HUES6 (cell line): Measurements from ENCODE around the gene ZNF45.
A peak's percentile ranks its signal among the peaks of the same experiment; 100 is the strongest.
"Not testable (repeated sequence)": the region's sequence is repeated elsewhere in the genome, so short reads cannot be mapped to it uniquely, and the experiment has no call there.

Source experiments
- H3K27ac ChIP-seq: 2 replicates; pipeline ENCODE4 v1.7.0; 2013; ENCODE audit warnings: low read depth, mild to moderate bottlenecking, low read length, inconsistent platforms
- H3K27me3 ChIP-seq: 2 replicates; pipeline ENCODE4 v1.6.1; 2013; ENCODE audit warnings: low read length; ENCODE audit not compliant: control insufficient read depth, insufficient read depth
- H3K36me3 ChIP-seq: 2 replicates; pipeline ENCODE4 v1.6.1; 2013; ENCODE audit warnings: low read length; ENCODE audit not compliant: control insufficient read depth, insufficient read depth
- H3K4me1 ChIP-seq: 2 replicates; pipeline ENCODE4 v1.6.1; 2013; ENCODE audit warnings: low read length; ENCODE audit not compliant: control insufficient read depth, insufficient read depth
- H3K4me3 ChIP-seq: 2 replicates; pipeline ENCODE4 v1.5.1; 2013; ENCODE audit warnings: low read depth, low read length
- H3K9ac ChIP-seq: one replicate; pipeline ENCODE4 v1.6.1; 2013; ENCODE audit warnings: mild to moderate bottlenecking, low read length
- H3K9me3 ChIP-seq: 2 replicates; pipeline ENCODE4 v1.6.1; 2013; ENCODE audit warnings: low read depth, low read length; ENCODE audit not compliant: control insufficient read depth, insufficient read depth

ZNF45 gene

GRCh38 chr19:43949803-43950202 is 14.7 kb upstream of the ZNF45 start:
- not testable (repeated sequence) for H3K36me3 ChIP-seq, H3K4me3 ChIP-seq, H3K27me3 ChIP-seq, H3K4me1 ChIP-seq, H3K27ac ChIP-seq, H3K9ac ChIP-seq
- peaks cover 22% of the 10 kb centered on the region for H3K9me3 ChIP-seq

- not testable (repeated sequence) for H3K27ac ChIP-seq, H3K4me3 ChIP-seq, H3K4me1 ChIP-seq, H3K9ac ChIP-seq, H3K27me3 ChIP-seq, H3K36me3 ChIP-seq
- H3K9me3 ChIP-seq: peaks cover 11% of the 10 kb centered on the region
Measured at GRCh38 chr19:43947412-43947811, 12.3 kb upstream of the ZNF45 start.

- H3K27me3 ChIP-seq: peaks cover 2% of the 10 kb centered on the region; the same call in 1 of the 2 replicates
- no peak overlapping the region for H3K9ac ChIP-seq
- no peaks in the 10 kb centered on the region for H3K36me3 ChIP-seq
- peaks cover 7% of the 10 kb centered on the region; the same call in 1 of the 2 replicates for H3K9me3 ChIP-seq
- H3K27ac ChIP-seq: no peak overlapping the region
- no peaks in the 10 kb centered on the region for H3K4me1 ChIP-seq
- H3K4me3 ChIP-seq: no peak overlapping the region
Measured at GRCh38 chr19:43941209-43941608, 6.1 kb upstream of the ZNF45 start.

GRCh38 chr19:43940719-43941118 is 5.6 kb upstream of the ZNF45 start:
- Histone ChIP-seq H3K36me3 (no peaks in the 10 kb centered on the region), H3K27ac (no peak overlapping the region), H3K9me3 (peaks cover 7% of the 10 kb centered on the region; the same call in 1 of the 2 replicates)

GRCh38 chr19:43939557-43940260 is 4.6 kb upstream of the ZNF45 start:
- H3K9me3 ChIP-seq: peaks cover 7% of the 10 kb centered on the region; the same call in 1 of the 2 replicates
- H3K27ac ChIP-seq: no peak overlapping the region
- no peaks in the 10 kb centered on the region; the same call in 1 of the 2 replicates for H3K4me1 ChIP-seq
- peaks cover 2% of the 10 kb centered on the region; the same call in 1 of the 2 replicates for H3K27me3 ChIP-seq
- no peak overlapping the region for H3K9ac ChIP-seq
- no peak overlapping the region for H3K4me3 ChIP-seq
- no peaks in the 10 kb centered on the region for H3K36me3 ChIP-seq

More at GRCh38 chr19:43940719-43941118, 5.6 kb upstream of the ZNF45 start:
- Histone ChIP-seq H3K9ac (no peak overlapping the region), H3K4me1 (no peaks in the 10 kb centered on the region; the same call in 1 of the 2 replicates), H3K4me3 (no peak overlapping the region), H3K27me3 (peaks cover 2% of the 10 kb centered on the region; the same call in 1 of the 2 replicates)

GRCh38 chr19:43936188-43936587 is 1.1 kb upstream of the ZNF45 start:
- Histone ChIP-seq H3K9ac (no peak overlapping the region), H3K4me1 (peaks cover 6% of the 10 kb centered on the region), H3K27ac (no peak overlapping the region), H3K36me3 (peaks cover 14% of the 10 kb centered on the region), H3K4me3 (no peak overlapping the region), H3K9me3 (0 out of 2 replicates have a peak, but pooled peaks cover 4% of the 10 kb centered on the region), H3K27me3 (no peaks in the 10 kb centered on the region; the same call in 1 of the 2 replicates)

GRCh38 chr19:43934055-43934984 is 762 bp downstream of the ZNF45 start:
- Histone ChIP-seq H3K4me1 (peaks cover 6% of the 10 kb centered on the region), H3K27ac (peak overlapping the region; percentile 62; the same call in 1 of the 2 replicates), H3K36me3 (peaks cover 32% of the 10 kb centered on the region), H3K4me3 (peak overlapping the region; percentile 83), H3K9ac (peak overlapping the region; percentile 72), H3K9me3 (0 out of 2 replicates have a peak, but pooled peaks cover 2% of the 10 kb centered on the region), H3K27me3 (no peaks in the 10 kb centered on the region)

- no peak overlapping the region for H3K27ac ChIP-seq
- no peaks in the 10 kb centered on the region for H3K4me1 ChIP-seq
- no peaks in the 10 kb centered on the region for H3K9me3 ChIP-seq
- H3K36me3 ChIP-seq: peaks cover 82% of the 10 kb centered on the region
- no peaks in the 10 kb centered on the region for H3K27me3 ChIP-seq
- no peak overlapping the region for H3K9ac ChIP-seq
- no peak overlapping the region for H3K4me3 ChIP-seq
Measured at GRCh38 chr19:43928820-43929219, 6.3 kb downstream of the ZNF45 start.

- no peak overlapping the region for H3K9ac ChIP-seq
- H3K27me3 ChIP-seq: no peaks in the 10 kb centered on the region
- no peaks in the 10 kb centered on the region for H3K9me3 ChIP-seq
- H3K27ac ChIP-seq: no peak overlapping the region
- H3K4me3 ChIP-seq: no peak overlapping the region
- no peaks in the 10 kb centered on the region for H3K4me1 ChIP-seq
- peaks cover 90% of the 10 kb centered on the region for H3K36me3 ChIP-seq
Measured at GRCh38 chr19:43923875-43924274, 11.2 kb downstream of the ZNF45 start.

GRCh38 chr19:43914051-43914450 is 21.0 kb downstream of the ZNF45 start:
- no peaks in the 10 kb centered on the region for H3K4me1 ChIP-seq
- peaks cover 66% of the 10 kb centered on the region for H3K36me3 ChIP-seq
- peaks cover 72% of the 10 kb centered on the region for H3K9me3 ChIP-seq

GRCh38 chr19:43913383-43913782 is 21.7 kb downstream of the ZNF45 start:
- Histone ChIP-seq H3K9me3 (peaks cover 78% of the 10 kb centered on the region), H3K4me1 (no peaks in the 10 kb centered on the region), H3K27ac (no peak overlapping the region), H3K4me3 (no peak overlapping the region), H3K9ac (no peak overlapping the region), H3K27me3 (no peaks in the 10 kb centered on the region), H3K36me3 (peaks cover 60% of the 10 kb centered on the region)

More at GRCh38 chr19:43914051-43914450, 21.0 kb downstream of the ZNF45 start:
- Histone ChIP-seq H3K4me3 (no peak overlapping the region), H3K27me3 (no peaks in the 10 kb centered on the region), H3K9ac (no peak overlapping the region), H3K27ac (no peak overlapping the region)
